H1 (cell line): ENCODE data around the gene DIP2B. TPM values are rescaled to one million over a fixed set of nuclear protein-coding genes. Genes with fewer than 3 reads are reported as not detected.

ENCODE experiments used
- GABPA ChIP-seq: IDR thresholded peaks from 2 replicates; pipeline ENCODE4 v1.6.1; 2011; ENCODE audit warnings: mild to moderate bottlenecking, low read length, moderate library complexity, borderline replicate concordance; ENCODE audit not compliant: insufficient read depth
- HDAC6 ChIP-seq: IDR thresholded peaks from one replicate; pipeline ENCODE4 v1.7.1; 2012; ENCODE audit warnings: low read depth, mild to moderate bottlenecking, inconsistent platforms, low read length, moderate library complexity
- TCF12 ChIP-seq: IDR thresholded peaks from 2 replicates; pipeline ENCODE4 v1.6.1; 2011; ENCODE audit warnings: low read depth, mild to moderate bottlenecking, low read length
- polyA plus RNA-seq, 7 experiments: library from polyadenylated mRNA; depleted of rRNA in 3 of 7; stranded (reverse) in 5 of 7; unstranded in 2 of 7; fragments of >200 nt in 5 of 7; fragments of 200-250 nt in 2 of 7; gene quantifications; 1 replicate in 5 of 7; 2 replicates in 1 of 7; 4 replicates in 1 of 7; pipeline versions ENCODE4 v1.2.1 to v1.2.3, GENCODE V29; 2011 to 2013; ENCODE audit warnings: missing spikeins in 2 of 7, mixed read lengths in 2 of 7
- total RNA-seq: library from RNA; stranded (reverse); fragmentation: NEBNext Ultra II Directional; extraction: Animal tissue kit (Norgen Biotek cat#: 25700); gene quantifications from 2 replicates; pipeline ENCODE4 v1.2.1, GENCODE V29; 2021

DIP2B gene
- total and polyA plus RNA-seq, 2 of the 8 experiments (the other 6 are each of a cell fraction or from before 2014, with no cell fraction given), result 11.1 to 29.6 TPM

DNA sequence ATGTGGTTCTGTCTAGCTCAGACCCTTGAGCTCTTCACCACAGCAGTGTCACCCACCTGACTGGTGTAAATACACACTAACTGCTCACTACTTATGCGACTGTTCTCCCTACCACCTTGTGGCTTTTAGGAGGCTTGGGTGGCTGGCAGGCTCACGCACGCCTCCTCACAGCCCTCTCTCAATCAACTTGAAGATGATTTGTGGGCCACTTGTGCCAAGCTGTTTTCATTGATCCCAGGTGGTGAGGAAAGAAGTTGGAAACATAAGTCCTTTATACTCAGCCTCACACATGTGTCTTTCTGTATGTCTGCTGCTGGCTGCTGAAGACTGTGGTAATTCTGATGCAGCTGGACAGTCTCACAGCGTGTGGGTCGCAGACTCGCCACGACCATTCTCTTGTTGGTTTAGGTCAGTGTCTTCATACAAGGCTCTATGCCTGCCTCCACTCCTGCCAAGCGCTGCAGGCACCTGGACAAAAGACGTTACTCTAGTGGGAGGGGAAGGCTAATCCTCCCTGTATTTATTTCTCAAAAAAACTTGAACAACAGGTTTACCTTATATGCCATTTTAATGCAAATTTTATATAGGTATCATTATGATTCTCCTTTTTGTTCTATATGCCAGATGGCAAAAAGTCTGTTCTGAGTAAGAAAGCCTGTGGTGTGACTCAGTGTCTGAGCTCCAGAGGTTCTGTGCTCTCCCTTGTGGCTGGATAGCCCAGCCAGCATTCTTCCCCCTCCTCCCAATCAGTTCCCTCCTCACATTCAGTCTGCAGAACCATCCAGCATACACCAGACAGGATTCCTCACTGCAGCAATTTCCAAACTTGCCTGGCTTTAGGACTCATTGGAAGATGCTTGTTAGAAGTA, 115.6 kb downstream of the DIP2B start (continued):
- TF ChIP-seq GABPA (no peak), HDAC6 (no peak), TCF12 (no peak)
